Fibroblast of skin of right biceps (primary cell): ENCODE data around the gene ADAM12.

Experiments used
- DNase-seq: peaks from one replicate; pipeline ENCODE4 v3.0.0-alpha.2; 2013

ADAM12 gene

DNA sequence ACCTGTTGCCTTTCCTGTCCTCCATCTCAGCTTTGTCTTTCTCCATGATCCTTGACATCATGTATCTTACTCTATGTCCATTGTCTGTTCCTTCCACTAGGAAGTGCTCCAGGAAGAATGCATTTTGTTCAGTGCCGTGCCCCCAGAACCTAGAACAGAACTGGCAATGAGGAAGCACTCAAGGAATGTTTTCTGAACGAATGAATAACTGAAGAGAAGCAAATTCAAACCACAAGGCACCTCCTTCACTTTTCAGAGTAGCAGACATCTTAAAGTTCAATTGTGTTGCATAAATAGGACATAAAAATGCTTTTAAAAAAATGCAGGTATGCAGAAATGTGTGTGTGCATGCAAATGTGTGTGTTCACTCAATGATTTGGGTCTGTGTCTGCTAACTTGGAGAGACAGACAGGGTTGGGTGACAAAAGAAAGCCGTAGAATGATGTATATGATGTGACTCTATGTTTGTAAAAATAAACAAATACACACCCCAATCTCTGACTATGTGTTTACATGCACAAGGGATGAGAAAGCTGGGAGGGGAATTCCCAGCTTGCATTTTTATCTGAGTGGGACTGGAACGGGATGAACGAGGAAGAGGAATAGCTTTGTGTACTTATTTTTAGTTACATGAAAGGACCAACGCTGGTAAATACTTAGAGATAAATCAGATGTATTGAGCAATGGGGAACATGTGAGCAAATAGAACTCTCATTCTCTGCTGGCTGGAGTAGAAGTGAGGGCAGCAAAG, 254.2 kb downstream of the ADAM12 start:
- peak; percentile 49 for DNase-seq

- DNase-seq: no peak
Measured at GRCh38 chr10:126133082-126133620, 255.1 kb downstream of the ADAM12 start.

DNA sequence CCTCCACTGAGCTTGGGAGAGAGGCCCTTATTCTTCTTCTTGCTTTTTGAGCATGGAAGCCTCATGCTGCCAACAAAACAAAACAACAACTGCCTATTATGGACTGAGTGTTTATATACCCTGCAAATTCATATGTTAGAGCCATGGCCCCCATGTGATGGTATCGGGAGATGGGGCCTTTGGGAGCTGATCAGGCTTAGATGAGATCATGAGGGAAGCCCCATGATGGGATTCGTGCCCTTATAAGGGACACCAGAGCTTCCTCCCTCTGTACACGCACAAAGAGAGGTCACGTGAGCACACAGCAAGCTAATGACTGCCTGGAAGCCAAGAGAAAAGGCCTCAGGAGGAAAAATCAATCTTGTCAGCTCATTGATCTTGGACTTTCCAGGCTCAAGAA, 256.9 kb downstream of the ADAM12 start:
- peak; percentile 43 for DNase-seq

DNA sequence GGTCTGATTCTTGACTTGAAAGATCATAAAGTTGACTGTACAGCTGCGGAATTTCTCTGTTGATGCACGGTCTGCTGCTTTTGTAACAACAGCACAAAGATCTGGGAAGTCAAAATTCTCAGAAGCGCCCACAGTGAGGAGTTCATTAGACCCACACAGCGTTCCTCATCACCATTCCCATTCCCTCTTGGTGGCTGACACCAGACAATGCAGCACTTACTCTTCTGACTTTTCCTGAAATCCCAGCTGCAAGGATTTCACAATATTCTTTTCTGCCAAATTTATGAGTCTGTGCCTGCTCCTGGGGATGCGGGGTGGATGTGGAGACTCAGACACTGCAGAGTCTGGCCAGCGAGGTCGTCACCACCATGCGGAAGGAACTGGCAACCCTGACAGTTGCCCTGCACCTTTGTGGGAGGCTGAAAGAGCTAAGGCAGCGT, 258.0 kb downstream of the ADAM12 start:
- DNase-seq: peak; percentile 71

DNA sequence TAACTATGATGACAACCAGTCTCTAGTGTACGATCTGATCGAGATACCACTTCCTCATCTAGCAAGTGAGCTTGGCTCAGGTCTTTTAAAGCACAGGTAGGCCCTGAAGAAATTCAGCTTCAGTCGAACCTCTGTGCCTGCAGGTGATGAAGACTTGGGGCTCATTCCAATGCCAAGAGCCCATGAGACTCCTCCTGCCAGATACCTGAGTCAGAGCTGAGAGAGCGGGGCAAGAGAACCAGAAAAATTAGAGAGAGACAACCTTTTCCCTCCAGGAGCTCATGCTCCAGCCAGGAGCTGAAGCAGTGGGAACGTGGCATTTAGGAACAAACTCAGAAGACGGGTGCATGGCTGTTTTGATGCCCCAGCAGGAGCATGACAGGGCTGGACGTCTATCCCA, 259.3 kb downstream of the ADAM12 start:
- DNase-seq: no peak

DNA sequence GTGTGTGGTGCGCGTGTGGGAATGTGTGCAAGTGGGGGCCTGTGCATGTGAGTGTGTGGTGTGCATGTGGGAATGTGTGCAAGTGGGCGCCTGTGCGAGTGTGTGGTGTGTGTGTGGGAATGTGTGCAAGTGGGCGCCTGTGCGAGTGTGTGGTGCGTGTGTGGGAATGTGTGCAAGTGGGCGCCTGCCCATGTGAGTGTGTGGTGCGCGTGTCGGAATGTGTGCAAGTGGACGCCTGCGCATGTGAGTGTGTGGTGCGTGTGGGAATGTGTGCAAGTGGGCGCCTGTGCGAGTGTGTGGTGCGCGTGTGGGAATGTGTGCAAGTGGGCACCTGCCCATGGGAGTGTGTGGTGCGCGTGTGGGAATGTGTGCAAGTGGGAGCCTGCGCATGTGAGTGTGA, 259.7 kb downstream of the ADAM12 start:
- DNase-seq: no peak

DNA sequence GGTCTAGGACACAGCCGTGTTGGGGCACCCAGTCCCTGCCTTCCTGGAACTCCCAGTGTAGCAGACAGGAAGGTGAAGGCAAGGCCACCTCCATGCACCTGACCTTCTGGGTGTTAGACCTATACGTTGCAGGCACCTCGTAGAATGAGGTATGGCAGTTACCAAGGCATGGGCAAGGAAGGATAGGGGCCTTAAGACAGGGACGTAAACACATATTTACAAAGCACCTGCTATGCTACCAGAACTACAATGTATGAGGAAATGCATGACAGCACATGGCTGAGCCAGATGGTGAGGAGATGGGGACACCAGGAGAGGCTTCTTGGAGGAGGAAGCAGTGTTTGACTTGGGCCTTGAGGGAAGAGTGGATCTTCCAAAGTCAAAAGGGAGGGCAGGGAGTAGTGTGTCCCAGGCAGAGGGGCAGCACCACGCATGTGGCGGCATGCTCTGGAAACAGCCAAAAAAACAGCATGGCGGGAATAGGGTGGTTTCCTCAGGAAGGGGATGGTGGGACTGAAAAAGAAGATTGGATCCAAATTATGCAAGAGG, 260.7 kb downstream of the ADAM12 start:
- DNase-seq: no peak

GRCh38 chr10:126126866-126127265, 261.4 kb downstream of the ADAM12 start:
- no peak for DNase-seq

- DNase-seq: no peak
Measured at GRCh38 chr10:126126023-126126422, 262.3 kb downstream of the ADAM12 start.

DNA sequence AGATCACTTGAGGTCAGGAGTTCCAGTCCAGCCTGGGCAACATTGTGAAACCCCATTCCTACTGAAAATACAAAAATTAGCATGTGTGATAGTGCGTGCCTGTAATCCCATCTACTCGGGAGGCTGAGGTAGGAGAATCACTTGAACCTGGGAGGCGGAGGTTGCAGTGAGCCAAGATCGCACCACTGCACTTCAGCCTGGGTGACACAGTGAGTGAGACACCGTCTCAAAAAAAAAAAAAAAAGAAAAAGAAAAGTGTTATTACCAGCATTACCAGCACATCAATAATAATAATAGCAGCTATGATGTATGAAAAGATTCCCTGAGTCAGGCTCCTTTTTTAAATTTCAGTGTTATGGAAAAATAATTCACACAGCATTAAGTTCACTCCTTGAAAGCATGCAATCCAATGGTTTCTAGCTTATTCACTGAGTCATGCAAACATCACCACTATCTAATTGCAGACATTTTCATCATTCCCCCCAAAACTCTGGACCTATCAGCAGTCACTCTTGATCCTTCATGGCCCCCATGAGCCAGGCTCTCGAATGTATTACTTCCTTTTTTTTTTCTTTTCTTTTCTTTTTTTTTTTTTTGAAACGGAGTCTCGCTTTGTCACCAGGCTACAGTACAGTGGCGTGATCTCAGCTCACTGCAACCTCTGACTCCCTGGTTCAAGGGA, 263.5 kb downstream of the ADAM12 start:
- DNase-seq: peak; percentile 89

DNA sequence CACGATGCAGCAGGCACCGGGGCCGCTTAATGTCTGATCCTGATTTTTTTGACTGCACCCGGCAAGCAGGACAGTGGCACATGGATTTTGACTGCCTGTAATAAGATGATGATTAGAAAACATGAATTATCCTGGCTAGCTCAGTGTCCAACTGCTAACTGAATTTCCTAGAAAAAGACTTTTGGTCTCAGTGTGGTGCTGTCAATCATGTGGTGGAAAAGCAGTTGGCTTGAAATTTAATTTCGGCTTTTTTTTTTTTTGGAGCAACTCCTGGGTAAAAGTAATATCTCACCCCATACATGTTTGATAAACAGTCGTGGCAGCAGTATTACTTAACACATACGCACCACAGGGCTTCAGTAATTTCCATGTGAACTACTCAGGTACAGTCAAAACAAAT, 264.2 kb downstream of the ADAM12 start:
- DNase-seq: no peak

DNA sequence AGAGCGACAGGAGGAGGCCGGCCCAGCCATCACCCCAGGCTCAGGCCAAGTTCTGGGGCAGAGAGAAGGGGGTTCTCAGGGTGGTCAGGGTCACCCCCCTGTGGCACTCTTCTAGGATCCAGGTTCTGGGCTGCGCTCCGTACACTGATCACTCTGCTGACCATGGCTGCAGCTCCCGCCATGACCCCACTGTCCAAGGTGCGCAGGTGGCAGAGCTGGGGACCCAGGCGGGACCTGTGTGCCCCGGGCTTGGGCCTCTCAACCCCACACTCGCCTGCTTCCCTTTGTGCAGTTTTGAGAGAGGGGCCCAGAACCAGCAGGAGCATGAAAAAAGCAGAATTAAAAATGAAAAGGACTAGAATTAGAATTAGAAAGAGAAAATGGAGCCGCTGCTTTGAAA, 264.8 kb downstream of the ADAM12 start:
- no peak for DNase-seq

DNA sequence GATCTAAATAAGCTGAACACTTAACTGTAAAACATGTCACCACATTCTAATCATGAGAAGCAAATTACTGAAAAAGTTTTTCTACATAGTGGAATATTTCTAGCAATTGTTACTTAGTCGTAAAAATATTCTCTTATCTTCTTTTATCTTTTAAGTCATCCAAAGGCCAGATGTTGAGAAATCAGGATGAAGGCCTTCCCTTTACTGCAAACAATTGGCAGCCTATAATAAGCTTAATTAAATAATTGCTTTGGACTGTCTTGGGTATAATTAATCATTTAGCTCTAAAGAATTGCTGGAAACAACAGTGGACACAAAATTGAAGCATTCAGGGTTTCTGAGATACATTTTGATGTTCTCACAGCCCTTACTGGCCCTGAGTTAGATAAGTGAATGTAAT, 265.4 kb downstream of the ADAM12 start:
- DNase-seq: peak; percentile 39

GRCh38 chr10:126119599-126119998, 268.7 kb downstream of the ADAM12 start:
- DNase-seq: no peak

DNA sequence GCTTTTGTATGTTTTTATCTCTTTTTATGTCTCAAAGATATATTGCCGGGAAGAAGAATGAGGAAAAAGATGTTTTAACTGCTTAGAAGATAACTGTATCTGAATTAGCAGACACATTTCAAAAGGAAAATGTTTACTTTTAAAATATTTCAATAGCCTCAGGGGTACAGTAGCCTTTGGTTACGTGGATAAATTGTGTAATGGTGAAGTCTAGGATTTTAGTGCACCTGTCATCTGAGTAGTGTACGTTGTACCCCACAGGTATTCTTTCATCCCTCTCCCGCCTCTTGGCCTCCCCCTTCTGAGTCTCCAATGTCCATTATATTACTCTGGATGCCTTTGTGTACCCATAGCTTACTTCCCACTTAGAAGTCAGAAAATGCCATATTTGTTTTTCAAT, 269.8 kb downstream of the ADAM12 start:
- DNase-seq: no peak

GRCh38 chr10:126117196-126117595, 271.1 kb downstream of the ADAM12 start:
- no peak for DNase-seq

DNA sequence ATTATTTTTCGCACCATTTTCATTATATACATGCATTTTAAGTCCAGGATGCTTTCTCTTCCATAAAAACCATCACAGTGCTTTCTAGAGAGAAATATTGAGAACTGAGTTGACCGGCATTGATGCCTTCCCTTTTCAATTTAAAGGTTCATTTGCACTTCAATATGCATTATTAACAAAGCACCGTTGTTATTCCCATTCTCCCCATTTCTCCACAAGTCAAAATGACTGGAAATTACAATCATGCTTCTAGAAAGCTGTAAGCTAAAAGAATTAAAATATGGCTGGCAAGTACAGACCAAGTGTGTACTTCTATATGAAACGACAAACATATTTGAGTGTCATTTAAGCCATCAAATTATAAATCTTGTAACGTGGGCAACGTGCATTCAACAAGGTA, 272.4 kb downstream of the ADAM12 start:
- DNase-seq: no peak

DNA sequence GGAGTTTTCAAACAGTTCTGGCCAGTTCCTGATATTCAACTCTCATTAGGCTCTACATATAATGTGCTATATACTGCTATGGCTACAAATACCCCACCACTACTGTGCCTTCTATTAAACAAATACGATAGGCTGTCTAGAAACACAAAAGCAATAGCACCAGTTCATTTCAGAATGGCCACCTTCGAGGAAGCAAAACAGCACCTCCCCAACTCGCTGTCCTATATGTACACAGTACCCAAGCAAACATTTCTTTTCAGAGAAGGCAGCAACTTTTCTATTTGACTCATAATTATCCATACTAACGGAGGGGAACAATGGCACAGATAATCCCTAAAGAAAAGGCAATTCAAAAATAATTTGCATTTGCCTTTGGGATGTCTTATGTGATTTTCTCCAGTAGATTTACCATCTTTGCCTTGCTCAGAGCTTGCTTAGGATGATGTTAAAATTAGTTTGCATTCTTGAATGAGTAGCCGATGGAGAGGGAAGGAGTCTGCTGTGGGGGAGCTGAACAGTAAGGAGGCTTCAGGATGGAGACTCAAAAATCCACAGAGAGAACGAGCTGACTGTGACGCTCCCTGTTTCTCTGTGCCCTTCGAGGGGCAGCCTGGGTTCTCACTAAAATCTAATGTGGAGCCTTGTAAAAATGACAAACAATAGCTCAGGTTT, 273.3 kb downstream of the ADAM12 start:
- no peak for DNase-seq

DNA sequence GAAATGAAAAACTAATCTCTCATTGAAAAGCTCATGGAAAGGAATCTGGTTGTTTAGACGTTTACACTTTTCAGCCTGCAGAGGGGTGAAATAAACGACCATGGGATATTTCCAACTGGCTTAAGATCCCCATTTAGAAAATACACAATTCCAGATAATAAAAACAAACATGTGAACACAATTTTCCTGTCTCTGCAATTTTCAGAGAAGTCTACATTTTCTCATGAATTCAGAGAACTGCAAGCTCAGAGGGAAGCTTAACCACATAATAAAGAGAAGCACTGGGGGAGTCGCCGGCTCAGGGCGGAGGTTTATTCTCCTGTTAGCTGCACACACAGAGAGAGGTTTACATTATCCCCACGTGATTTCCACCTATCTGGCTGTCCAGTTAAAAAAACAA, 276.8 kb downstream of the ADAM12 start:
- DNase-seq: no peak

DNA sequence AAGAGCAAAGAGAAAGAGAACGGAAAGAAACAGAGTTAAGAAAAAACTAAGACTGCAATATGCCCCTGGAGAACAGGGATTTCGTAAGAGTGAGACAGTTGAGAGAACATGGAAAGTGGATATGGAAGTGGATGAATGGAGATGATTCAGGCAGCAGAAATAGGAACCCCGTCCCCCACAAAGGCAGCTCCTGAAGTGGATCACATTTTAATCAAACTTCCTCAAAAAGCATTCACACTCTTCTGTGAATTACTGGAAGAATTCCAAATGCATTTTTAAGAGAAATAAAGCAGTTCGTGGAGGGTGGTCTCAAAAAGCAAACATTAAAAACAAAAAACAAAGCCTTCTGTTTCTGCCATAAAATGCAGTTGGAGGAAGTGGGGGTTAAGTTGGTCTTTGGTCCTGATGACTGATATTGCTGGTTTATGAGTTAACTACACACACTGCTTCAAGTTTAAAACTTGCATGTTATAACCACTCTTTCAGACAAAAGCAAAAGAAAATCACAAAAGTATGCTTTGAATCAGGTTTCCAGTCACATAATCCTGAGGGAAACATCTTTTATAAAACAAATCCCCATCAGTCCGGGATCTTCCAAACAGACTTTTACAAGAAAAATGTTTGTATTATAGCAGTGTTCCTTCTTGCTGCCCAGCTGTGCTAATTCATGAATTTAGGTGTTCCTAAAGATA, 277.6 kb downstream of the ADAM12 start:
- peak; percentile 68 for DNase-seq

DNA sequence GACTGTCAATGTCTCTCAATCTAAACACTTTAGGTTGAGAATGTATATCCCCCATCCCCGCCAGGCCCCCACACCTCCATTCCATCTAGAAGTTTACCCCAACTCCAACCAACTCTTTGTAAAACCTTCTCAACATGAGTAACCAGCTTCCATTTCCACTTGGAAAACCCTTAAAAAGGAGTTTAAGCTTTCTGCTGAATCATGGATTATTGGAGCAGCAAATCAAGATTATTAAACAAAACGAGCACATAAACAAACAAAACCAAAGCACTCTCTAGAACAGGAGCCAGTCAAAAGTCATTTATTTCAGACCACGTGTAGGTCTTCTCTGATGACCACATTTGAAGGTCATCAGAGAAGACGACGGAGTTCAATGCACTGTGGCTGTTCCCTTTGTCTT, 278.4 kb downstream of the ADAM12 start:
- no peak for DNase-seq

GRCh38 chr10:126108693-126109092, 279.6 kb downstream of the ADAM12 start:
- no peak for DNase-seq

GRCh38 chr10:126104767-126105166, 283.5 kb downstream of the ADAM12 start:
- no peak for DNase-seq
